Measurements from ENCODE around the gene WDR26.

The WDR26 gene

GRCh38 chr1:224404916-224405603 lies 29.5 kb downstream of the WDR26 start:
- no peak for DNase-seq
- no peak overlapping the region for H4K91ac ChIP-seq (ENCODE audit: low read length)
- no peak overlapping the region for H2BK15ac ChIP-seq (ENCODE audit: low read depth, poor library complexity, severe bottlenecking)
- H3K4me3 ChIP-seq (ENCODE audit: insufficient read depth in 1 of 2, low read depth in 1 of 2, low read length in 2 of 2): no peak overlapping the region
- H2BK12ac ChIP-seq (ENCODE audit: low read length in 2 of 2): no peak overlapping the region
- H3K4me2 ChIP-seq (ENCODE audit: low read length, poor library complexity, severe bottlenecking): no peak overlapping the region
- H3K4me1 ChIP-seq (ENCODE audit: control insufficient read depth, insufficient read depth, low read depth, low read length): peaks cover 2% of the 10 kb centered on the region
- no peak overlapping the region for H2BK5ac ChIP-seq (ENCODE audit: low read depth, low read length, poor library complexity, severe bottlenecking)
- no peak overlapping the region for H3K9ac ChIP-seq (ENCODE audit: low read length)
- no peaks in the 10 kb centered on the region for H3K27me3 ChIP-seq (ENCODE audit: control insufficient read depth in 1 of 2, insufficient read depth in 1 of 2, low read length in 2 of 2)
- 100% methylated on average over 1 of the region's 3 CpGs for WGBS
- H2AK5ac ChIP-seq (ENCODE audit: low read length, severe bottlenecking): no peak overlapping the region
- no peak overlapping the region for H4K8ac ChIP-seq (ENCODE audit: low read length)
- H3K14ac ChIP-seq (ENCODE audit: low read length in 2 of 2): no peak overlapping the region
- no peak overlapping the region for H3K27ac ChIP-seq (ENCODE audit: low read length, poor library complexity, severe bottlenecking)
- H3K36me3 ChIP-seq (ENCODE audit: control insufficient read depth in 1 of 2, insufficient read depth in 2 of 2, low read depth in 1 of 2, low read length in 2 of 2): peaks cover 21 to 94% of the 10 kb centered on the region in 2 experiments
- no peak overlapping the region for H2AFZ ChIP-seq (ENCODE audit: low read depth, low read length)
- H3K23ac ChIP-seq (ENCODE audit: low read length in 2 of 2): no peak overlapping the region
- H2BK120ac ChIP-seq (ENCODE audit: low read depth, low read length): no peak overlapping the region
- H3K79me1 ChIP-seq (replicated peaks; ENCODE audit: low read length, poor library complexity, severe bottlenecking): peaks cover 5% of the 10 kb centered on the region
- no peaks in the 10 kb centered on the region for H3K9me3 ChIP-seq (ENCODE audit: control insufficient read depth, low read length)
- no peak overlapping the region for H3K18ac ChIP-seq (ENCODE audit: low read depth in 1 of 2, low read length in 2 of 2)
- no peak overlapping the region for H3K4ac ChIP-seq (ENCODE audit: low read depth in 1 of 2, low read length in 2 of 2)

- no peak overlapping the region for H3K23ac ChIP-seq (ENCODE audit: low read length in 2 of 2)
- no peak overlapping the region for H3K18ac ChIP-seq (ENCODE audit: low read depth in 1 of 2, low read length in 2 of 2)
- H2BK15ac ChIP-seq (ENCODE audit: low read depth, poor library complexity, severe bottlenecking): no peak overlapping the region
- no peak overlapping the region for H3K4ac ChIP-seq (ENCODE audit: low read depth in 1 of 2, low read length in 2 of 2)
- H3K36me3 ChIP-seq (ENCODE audit: control insufficient read depth in 1 of 2, insufficient read depth in 2 of 2, low read depth in 1 of 2, low read length in 2 of 2): peaks cover 17 to 95% of the 10 kb centered on the region in 2 experiments
- peaks cover 7% of the 10 kb centered on the region for H3K79me1 ChIP-seq (replicated peaks; ENCODE audit: low read length, poor library complexity, severe bottlenecking)
- no peak overlapping the region for H3K4me2 ChIP-seq (ENCODE audit: low read length, poor library complexity, severe bottlenecking)
- H2AFZ ChIP-seq (ENCODE audit: low read depth, low read length): no peak overlapping the region
- peaks cover under 1% of the 10 kb centered on the region for H3K4me1 ChIP-seq (ENCODE audit: control insufficient read depth, insufficient read depth, low read depth, low read length)
- no peak overlapping the region for H3K9ac ChIP-seq (ENCODE audit: low read length)
- H3K14ac ChIP-seq (ENCODE audit: low read length in 2 of 2): no peak overlapping the region
- no peak overlapping the region for H2AK5ac ChIP-seq (ENCODE audit: low read length, severe bottlenecking)
- no peak for DNase-seq
- H4K91ac ChIP-seq (ENCODE audit: low read length): no peak overlapping the region
- no peaks in the 10 kb centered on the region for H3K27me3 ChIP-seq (ENCODE audit: control insufficient read depth in 1 of 2, insufficient read depth in 1 of 2, low read length in 2 of 2)
- H3K4me3 ChIP-seq (ENCODE audit: insufficient read depth in 1 of 2, low read depth in 1 of 2, low read length in 2 of 2): no peak overlapping the region
- H3K9me3 ChIP-seq (ENCODE audit: control insufficient read depth, low read length): no peaks in the 10 kb centered on the region
- no peak overlapping the region for H2BK120ac ChIP-seq (ENCODE audit: low read depth, low read length)
- H2BK5ac ChIP-seq (ENCODE audit: low read depth, low read length, poor library complexity, severe bottlenecking): no peak overlapping the region
- no CpG with 5 or more reads among the region's 1 CpG for WGBS
- no peak overlapping the region for H3K27ac ChIP-seq (ENCODE audit: low read length, poor library complexity, severe bottlenecking)
- no peak overlapping the region for H4K8ac ChIP-seq (ENCODE audit: low read length)
- no peak overlapping the region for H2BK12ac ChIP-seq (ENCODE audit: low read length in 2 of 2)
These were observed 32.0 kb downstream of the WDR26 start for GRCh38 chr1:224402472-224403036.

DNA sequence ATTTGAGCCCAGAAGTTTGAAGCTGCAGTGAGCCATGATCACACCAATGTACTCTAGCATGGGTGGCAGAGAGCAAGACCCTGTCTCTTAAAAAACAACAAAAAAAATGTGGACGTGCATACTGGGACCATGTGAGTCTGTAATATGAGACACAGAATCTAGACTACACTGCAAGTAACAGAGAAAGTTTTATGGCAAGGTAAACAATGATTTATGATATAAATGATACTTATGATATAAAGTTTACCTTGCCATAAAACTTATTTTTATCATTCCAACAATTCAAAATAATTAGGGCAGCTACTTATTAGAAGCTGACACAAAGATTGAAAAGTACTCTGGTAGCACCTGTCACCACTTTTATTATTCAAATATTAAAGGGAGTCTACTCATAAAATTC lies 34.7 kb downstream of the WDR26 start:
- H3K27me3 ChIP-seq (ENCODE audit: control insufficient read depth in 1 of 2, insufficient read depth in 1 of 2, low read length in 2 of 2): no peaks in the 10 kb centered on the region
- H4K8ac ChIP-seq (ENCODE audit: low read length): no peak overlapping the region
- no peak overlapping the region for H2AK5ac ChIP-seq (ENCODE audit: low read length, severe bottlenecking)
- no peak overlapping the region for H3K4me2 ChIP-seq (ENCODE audit: low read length, poor library complexity, severe bottlenecking)
- WGBS: no CpG with 5 or more reads among the region's 1 CpG
- H3K4ac ChIP-seq (ENCODE audit: low read depth in 1 of 2, low read length in 2 of 2): no peak overlapping the region
- H3K4me3 ChIP-seq (ENCODE audit: insufficient read depth in 1 of 2, low read depth in 1 of 2, low read length in 2 of 2): no peak overlapping the region
- no peak overlapping the region for H3K9ac ChIP-seq (ENCODE audit: low read length)
- no peak overlapping the region for H2BK5ac ChIP-seq (ENCODE audit: low read depth, low read length, poor library complexity, severe bottlenecking)
- DNase-seq: no peak
- no peak overlapping the region for H3K18ac ChIP-seq (ENCODE audit: low read depth in 1 of 2, low read length in 2 of 2)
- H3K9me3 ChIP-seq (ENCODE audit: control insufficient read depth, low read length): no peaks in the 10 kb centered on the region
- no peak overlapping the region for H3K14ac ChIP-seq (ENCODE audit: low read length in 2 of 2)
- H2BK120ac ChIP-seq (ENCODE audit: low read depth, low read length): no peak overlapping the region
- no peak overlapping the region for H3K27ac ChIP-seq (ENCODE audit: low read length, poor library complexity, severe bottlenecking)
- H3K4me1 ChIP-seq (ENCODE audit: control insufficient read depth, insufficient read depth, low read depth, low read length): no peaks in the 10 kb centered on the region
- H3K79me1 ChIP-seq (replicated peaks; ENCODE audit: low read length, poor library complexity, severe bottlenecking): peaks cover 7% of the 10 kb centered on the region
- peaks cover 21 to 98% of the 10 kb centered on the region in 2 experiments for H3K36me3 ChIP-seq (ENCODE audit: control insufficient read depth in 1 of 2, insufficient read depth in 2 of 2, low read depth in 1 of 2, low read length in 2 of 2)
- no peak overlapping the region for H2BK15ac ChIP-seq (ENCODE audit: low read depth, poor library complexity, severe bottlenecking)
- no peak overlapping the region for H2BK12ac ChIP-seq (ENCODE audit: low read length in 2 of 2)
- no peak overlapping the region for H2AFZ ChIP-seq (ENCODE audit: low read depth, low read length)
- H4K91ac ChIP-seq (ENCODE audit: low read length): no peak overlapping the region
- no peak overlapping the region for H3K23ac ChIP-seq (ENCODE audit: low read length in 2 of 2)

DNA sequence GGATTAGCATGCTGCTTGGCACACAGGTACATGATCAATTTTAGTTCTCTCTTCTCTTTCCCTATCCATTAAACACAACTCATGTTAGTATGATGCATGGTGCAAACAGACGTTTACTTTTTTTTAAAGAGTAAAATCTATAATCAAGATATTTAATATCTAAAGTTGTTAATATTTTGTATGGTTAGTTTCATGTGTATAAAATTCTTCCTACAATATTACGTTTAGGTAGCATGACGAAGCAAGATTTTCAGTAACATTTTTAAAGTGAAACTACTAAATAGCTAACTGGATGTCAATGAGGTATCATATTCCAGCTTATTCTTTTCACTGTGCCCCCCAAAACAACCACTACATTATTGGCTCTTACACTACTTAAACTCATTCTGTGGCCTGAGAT lies 41.3 kb downstream of the WDR26 start:
- peaks cover 25 to 98% of the 10 kb centered on the region in 2 experiments for H3K36me3 ChIP-seq (ENCODE audit: control insufficient read depth in 1 of 2, insufficient read depth in 2 of 2, low read depth in 1 of 2, low read length in 2 of 2)
- H3K4me3 ChIP-seq (ENCODE audit: insufficient read depth in 1 of 2, low read depth in 1 of 2, low read length in 2 of 2): no peak overlapping the region
- H3K14ac ChIP-seq (ENCODE audit: low read length in 2 of 2): no peak overlapping the region
- H2BK5ac ChIP-seq (ENCODE audit: low read depth, low read length, poor library complexity, severe bottlenecking): no peak overlapping the region
- H2BK15ac ChIP-seq (ENCODE audit: low read depth, poor library complexity, severe bottlenecking): no peak overlapping the region
- no peak overlapping the region for H2AK5ac ChIP-seq (ENCODE audit: low read length, severe bottlenecking)
- no peak overlapping the region for H3K9ac ChIP-seq (ENCODE audit: low read length)
- H3K23ac ChIP-seq (ENCODE audit: low read length in 2 of 2): no peak overlapping the region
- no peak overlapping the region for H2BK120ac ChIP-seq (ENCODE audit: low read depth, low read length)
- no peak overlapping the region for H3K27ac ChIP-seq (ENCODE audit: low read length, poor library complexity, severe bottlenecking)
- WGBS: no CpG with 5 or more reads among the region's 3 CpGs
- peaks cover 11% of the 10 kb centered on the region for H3K79me1 ChIP-seq (replicated peaks; ENCODE audit: low read length, poor library complexity, severe bottlenecking)
- H4K8ac ChIP-seq (ENCODE audit: low read length): no peak overlapping the region
- no peak for DNase-seq
- H3K4me1 ChIP-seq (ENCODE audit: control insufficient read depth, insufficient read depth, low read depth, low read length): no peaks in the 10 kb centered on the region
- no peak overlapping the region for H3K4ac ChIP-seq (ENCODE audit: low read depth in 1 of 2, low read length in 2 of 2)
- H4K91ac ChIP-seq (ENCODE audit: low read length): no peak overlapping the region
- no peaks in the 10 kb centered on the region for H3K27me3 ChIP-seq (ENCODE audit: control insufficient read depth in 1 of 2, insufficient read depth in 1 of 2, low read length in 2 of 2)
- H3K4me2 ChIP-seq (ENCODE audit: low read length, poor library complexity, severe bottlenecking): no peak overlapping the region
- H2AFZ ChIP-seq (ENCODE audit: low read depth, low read length): no peak overlapping the region
- H2BK12ac ChIP-seq (ENCODE audit: low read length in 2 of 2): no peak overlapping the region
- no peak overlapping the region for H3K18ac ChIP-seq (ENCODE audit: low read depth in 1 of 2, low read length in 2 of 2)
- no peaks in the 10 kb centered on the region for H3K9me3 ChIP-seq (ENCODE audit: control insufficient read depth, low read length)

Data from mesenchymal stem cell (in vitro differentiated cells and primary cell).